Naive B cell (primary cell): ENCODE results near the gene GRM4. TPM values are rescaled to one million over a fixed set of nuclear protein-coding genes. Genes with fewer than 3 reads are reported as not detected.
A peak's percentile ranks its signal among the peaks of the same experiment; 100 is the strongest.

Experiments used
- ATAC-seq, 2 donors: fragments of 150-1000 bp; cut with Tn5 transposase; 2 replicates each; pipeline ENCODE4 v1.10.0; 2021; ENCODE audit warnings: low read depth in 2 of 2, mild to moderate bottlenecking in 2 of 2, moderate library complexity in 2 of 2
- DNase-seq: peaks from one replicate; pipeline ENCODE4 v3.0.0; 2022
- H3K27ac Mint-ChIP-seq, 6 donors: one replicate each; pipeline ENCODE4 v1.8.0; 2020 to 2022; ENCODE audit warnings: mild to moderate bottlenecking in 6 of 6, mixed read lengths in 6 of 6, moderate library complexity in 5 of 6, inconsistent platforms in 2 of 6
- H3K27me3 Mint-ChIP-seq, 3 donors: one replicate each; pipeline ENCODE4 v1.8.0; 2021 to 2022; ENCODE audit warnings: mixed read lengths in 3 of 3, mild to moderate bottlenecking in 1 of 3
- H3K36me3 Mint-ChIP-seq, 2 donors: one replicate each; pipeline ENCODE4 v1.8.0; 2020 to 2022; ENCODE audit warnings: mixed read lengths in 2 of 2, inconsistent platforms in 1 of 2, mild to moderate bottlenecking in 1 of 2
- H3K4me1 Mint-ChIP-seq, 3 donors: one replicate each; pipeline ENCODE4 v1.8.0; 2020 to 2022; ENCODE audit warnings: mixed read lengths in 3 of 3, inconsistent platforms in 1 of 3, mild to moderate bottlenecking in 1 of 3, moderate library complexity in 1 of 3
- H3K4me3 Mint-ChIP-seq, 8 donors: one replicate each; pipeline ENCODE4 v1.8.0; 2020 to 2022; ENCODE audit warnings: mild to moderate bottlenecking in 8 of 8, mixed read lengths in 8 of 8, moderate library complexity in 8 of 8, inconsistent platforms in 2 of 8
- H3K9me3 Mint-ChIP-seq, 7 donors: one replicate each; pipeline ENCODE4 v1.8.0; 2020 to 2022; ENCODE audit warnings: mixed read lengths in 7 of 7, mild to moderate bottlenecking in 5 of 7, inconsistent platforms in 2 of 7, moderate library complexity in 1 of 7
- polyA plus RNA-seq, 6 donors: library from polyadenylated mRNA; unstranded; fragments of 300-500 nt; fragmentation: Illumina TruSeq; gene quantifications; one replicate each; pipeline ENCODE4 v1.2.3, GENCODE V29; 2021; ENCODE audit warnings: low read depth in 6 of 6

The GRM4 gene
- polyA plus RNA-seq, 6 donors from 2014 or later, result not detected

DNA sequence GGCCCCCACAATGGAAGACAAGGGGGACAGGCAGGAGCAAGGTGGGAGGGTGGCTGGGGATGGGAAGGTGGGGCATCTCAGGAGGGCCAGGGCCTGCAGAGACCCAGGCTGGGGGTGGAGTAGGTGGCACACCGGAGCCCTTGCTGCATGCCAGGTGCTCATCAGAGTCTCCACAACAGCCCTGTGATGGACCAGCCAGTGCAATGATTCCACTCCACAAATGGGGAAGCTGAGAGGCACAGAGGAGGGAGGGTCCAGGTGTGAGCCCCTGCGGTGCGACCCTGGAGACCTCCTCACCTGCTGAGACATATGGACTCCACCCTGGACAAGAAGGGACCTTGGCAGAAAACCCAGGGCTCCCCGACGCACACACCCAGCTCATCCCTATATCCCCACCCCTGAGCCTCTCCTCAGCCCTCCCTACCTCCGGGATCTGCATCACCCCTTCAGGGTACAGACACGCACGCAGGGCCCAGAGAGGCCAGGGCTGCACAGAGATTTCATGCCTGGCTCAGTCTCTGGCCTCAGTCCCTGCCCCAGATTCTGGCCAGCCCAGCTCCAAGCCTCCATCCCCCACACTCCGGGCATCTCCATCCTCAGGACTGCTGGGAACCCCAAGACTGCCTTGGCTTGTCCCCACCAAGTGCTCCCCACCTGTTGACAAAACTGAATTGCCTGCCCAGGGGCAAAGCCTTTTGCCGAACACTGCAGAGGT lies 7.1 kb upstream of the GRM4 start:
- H3K27me3 Mint-ChIP-seq, result peaks cover 29 to 69% (median 58%) of the 10 kb centered on the region in 3 donors
- peak overlapping the region in 1 of 6 donors; percentile 83 for H3K27ac Mint-ChIP-seq
- DNase-seq, result no peak
- H3K9me3 Mint-ChIP-seq, result peaks cover 0 to 4% (median 0%) of the 10 kb centered on the region in 7 donors
- peaks cover 11 to 23% (median 19%) of the 10 kb centered on the region in 3 donors for H3K4me1 Mint-ChIP-seq
- ATAC-seq, result no peak
- H3K4me3 Mint-ChIP-seq, result peak overlapping the region in 3 of 8 donors; percentile 21 to 55 (median 34)
- H3K36me3 Mint-ChIP-seq, result no peaks in the 10 kb centered on the region

DNA sequence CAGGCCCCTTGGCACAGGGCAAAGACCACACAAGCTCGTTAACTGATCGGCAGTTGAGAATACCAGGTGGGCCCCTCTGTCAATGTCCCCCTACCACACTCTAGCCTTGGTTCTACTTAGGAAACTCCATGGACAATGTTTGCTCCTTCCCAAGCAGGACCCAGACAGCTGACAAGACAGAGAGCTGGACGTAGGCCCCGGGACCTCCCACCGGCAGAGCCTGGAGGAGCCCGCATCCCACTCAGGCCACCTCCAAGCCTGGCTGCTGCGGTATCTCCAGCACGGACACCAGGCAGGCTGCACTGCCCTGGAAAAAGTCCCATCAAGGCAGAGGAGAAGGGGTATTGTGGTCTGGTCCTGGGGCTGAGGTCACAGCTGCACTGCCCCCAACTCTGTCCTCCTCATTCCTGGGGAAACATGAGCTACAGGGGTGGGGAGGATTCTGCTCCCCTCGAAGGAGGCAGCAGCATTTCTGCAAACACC lies 6.2 kb upstream of the GRM4 start:
- Mint-ChIP-seq H3K9me3 (no peaks in the 10 kb centered on the region), H3K4me3 (no peak overlapping the region), H3K36me3 (no peaks in the 10 kb centered on the region), H3K4me1 (peaks cover 11 to 24% (median 19%) of the 10 kb centered on the region in 3 donors), H3K27me3 (peaks cover 34 to 71% (median 60%) of the 10 kb centered on the region in 3 donors), H3K27ac (no peak overlapping the region)
- ATAC-seq (no peak), DNase-seq (no peak)

DNA sequence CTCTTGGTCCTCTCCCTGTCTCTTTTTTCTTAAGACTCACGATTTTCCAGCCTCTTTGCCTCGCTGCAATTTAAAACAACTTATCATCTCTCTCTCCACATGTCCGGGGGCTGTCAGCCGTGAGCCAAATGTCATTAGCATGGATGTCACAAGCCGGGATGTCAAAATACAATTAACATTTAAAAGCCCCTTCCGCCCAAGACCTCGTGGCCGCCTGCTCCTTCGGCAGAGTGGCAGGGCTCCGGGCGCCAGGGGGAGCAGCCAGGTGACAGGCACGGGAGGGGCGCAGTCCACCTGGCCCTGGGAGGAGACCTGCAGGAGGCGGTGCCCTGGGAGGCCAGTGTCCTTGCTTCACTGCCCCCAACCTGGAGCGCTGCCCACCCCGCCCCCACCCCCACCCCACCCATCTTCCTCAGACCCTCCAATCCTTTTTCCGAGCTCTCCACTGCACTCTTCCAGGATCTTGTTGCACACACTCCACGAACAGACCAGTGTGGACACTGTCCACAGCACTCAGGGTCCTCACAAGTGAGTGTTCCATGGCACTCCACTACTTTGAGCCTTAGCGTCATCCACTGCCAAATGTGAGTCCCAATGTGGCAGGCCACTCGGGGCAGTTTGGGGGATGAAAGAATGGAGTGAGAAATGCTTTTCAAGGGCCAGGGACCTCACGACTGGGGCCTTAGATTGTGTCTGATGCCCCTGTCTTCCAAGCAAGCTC lies 5.6 kb upstream of the GRM4 start:
- Mint-ChIP-seq H3K27ac (no peak overlapping the region), H3K36me3 (no peaks in the 10 kb centered on the region), H3K4me3 (no peak overlapping the region), H3K9me3 (no peaks in the 10 kb centered on the region), H3K27me3 (peaks cover 34 to 77% (median 61%) of the 10 kb centered on the region in 3 donors), H3K4me1 (peaks cover 11 to 24% (median 19%) of the 10 kb centered on the region in 3 donors)
- DNase-seq, result no peak
- no peak for ATAC-seq

DNA sequence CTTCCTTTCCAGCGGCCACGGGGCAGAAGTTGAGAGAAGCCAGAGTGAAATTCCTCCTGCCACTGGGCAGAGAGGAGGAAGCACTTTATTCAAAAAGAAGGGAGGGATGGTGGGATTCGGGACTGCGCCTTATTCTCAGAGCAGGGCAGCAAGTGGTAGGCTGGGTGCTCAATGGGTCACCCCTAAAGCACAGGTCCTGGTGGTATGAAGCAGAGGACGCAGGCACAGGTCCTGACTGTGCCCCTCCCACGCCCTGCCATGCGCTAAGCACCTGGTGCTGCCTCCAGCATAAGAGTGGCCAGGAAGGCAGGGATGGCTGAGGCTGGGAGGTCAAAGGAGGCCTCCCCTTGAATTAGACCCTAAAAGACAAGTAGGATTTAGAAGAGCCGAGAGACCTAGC lies 4.9 kb upstream of the GRM4 start:
- H3K4me3 Mint-ChIP-seq, result no peak overlapping the region
- H3K4me1 Mint-ChIP-seq, result peaks cover 17 to 31% (median 25%) of the 10 kb centered on the region in 3 donors
- H3K27me3 Mint-ChIP-seq, result peaks cover 34 to 84% (median 68%) of the 10 kb centered on the region in 3 donors
- no peaks in the 10 kb centered on the region for H3K36me3 Mint-ChIP-seq
- H3K9me3 Mint-ChIP-seq, result no peaks in the 10 kb centered on the region
- DNase-seq (no peak), ATAC-seq (no peak)
- no peak overlapping the region for H3K27ac Mint-ChIP-seq

DNA sequence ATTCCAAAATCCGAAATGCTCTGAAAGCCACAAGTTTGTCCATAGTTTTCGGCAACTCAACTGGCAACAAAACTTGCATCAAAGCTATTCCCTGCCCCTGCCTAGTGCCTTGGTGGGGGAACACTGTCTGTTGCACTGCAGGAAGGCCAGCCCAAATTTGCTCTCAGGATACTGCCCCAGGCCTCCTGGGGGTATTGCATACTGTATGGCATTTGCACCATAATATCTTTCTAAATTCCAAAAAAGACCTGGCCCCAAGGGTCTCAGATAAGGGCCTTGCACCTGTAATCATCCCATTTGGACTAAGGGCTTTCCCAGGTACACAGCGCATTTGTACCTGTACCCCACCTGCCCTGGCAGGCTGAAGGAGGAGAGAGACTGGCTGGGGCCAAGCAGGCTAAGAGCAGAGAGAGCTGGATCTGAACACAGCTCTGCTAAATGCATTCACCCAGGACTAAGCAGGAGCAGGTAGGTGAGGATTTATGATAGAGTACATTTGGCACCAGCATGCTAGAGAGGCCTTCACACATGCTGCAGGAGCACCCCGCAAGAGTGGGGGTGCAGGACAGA lies 4.0 kb upstream of the GRM4 start:
- peaks cover 34 to 85% (median 76%) of the 10 kb centered on the region in 3 donors for H3K27me3 Mint-ChIP-seq
- no peaks in the 10 kb centered on the region for H3K36me3 Mint-ChIP-seq
- peak overlapping the region in 1 of 6 donors; percentile 74 for H3K27ac Mint-ChIP-seq
- no peak for DNase-seq
- no peak for ATAC-seq
- H3K9me3 Mint-ChIP-seq, result no peaks in the 10 kb centered on the region
- peak overlapping the region in 1 of 8 donors; percentile 9 for H3K4me3 Mint-ChIP-seq
- peaks cover 17 to 33% (median 29%) of the 10 kb centered on the region in 3 donors for H3K4me1 Mint-ChIP-seq

DNA sequence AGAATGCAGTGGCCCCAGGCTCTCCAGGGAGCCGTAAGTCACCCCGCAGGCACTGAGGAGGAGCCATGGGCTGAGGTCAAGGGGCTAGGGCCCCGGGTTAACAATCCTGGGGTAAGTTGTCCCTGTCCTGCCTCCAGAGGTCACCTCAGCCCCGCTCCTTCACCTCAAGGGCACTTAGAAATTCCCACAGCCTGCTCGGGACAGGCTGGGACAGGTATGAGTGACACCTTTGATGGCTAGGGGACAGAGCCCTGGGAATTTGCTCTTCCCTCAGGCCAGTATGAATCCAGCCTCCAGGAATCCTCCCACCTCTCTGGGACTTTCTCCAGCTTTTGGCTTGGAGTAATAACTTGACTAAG lies 3.5 kb upstream of the GRM4 start:
- ATAC-seq (no peak), DNase-seq (no peak)
- Mint-ChIP-seq H3K36me3 (no peaks in the 10 kb centered on the region), H3K4me3 (no peak overlapping the region), H3K27ac (no peak overlapping the region), H3K9me3 (no peaks in the 10 kb centered on the region), H3K27me3 (peaks cover 34 to 84% (median 73%) of the 10 kb centered on the region in 3 donors), H3K4me1 (peaks cover 16 to 34% (median 30%) of the 10 kb centered on the region in 3 donors)

DNA sequence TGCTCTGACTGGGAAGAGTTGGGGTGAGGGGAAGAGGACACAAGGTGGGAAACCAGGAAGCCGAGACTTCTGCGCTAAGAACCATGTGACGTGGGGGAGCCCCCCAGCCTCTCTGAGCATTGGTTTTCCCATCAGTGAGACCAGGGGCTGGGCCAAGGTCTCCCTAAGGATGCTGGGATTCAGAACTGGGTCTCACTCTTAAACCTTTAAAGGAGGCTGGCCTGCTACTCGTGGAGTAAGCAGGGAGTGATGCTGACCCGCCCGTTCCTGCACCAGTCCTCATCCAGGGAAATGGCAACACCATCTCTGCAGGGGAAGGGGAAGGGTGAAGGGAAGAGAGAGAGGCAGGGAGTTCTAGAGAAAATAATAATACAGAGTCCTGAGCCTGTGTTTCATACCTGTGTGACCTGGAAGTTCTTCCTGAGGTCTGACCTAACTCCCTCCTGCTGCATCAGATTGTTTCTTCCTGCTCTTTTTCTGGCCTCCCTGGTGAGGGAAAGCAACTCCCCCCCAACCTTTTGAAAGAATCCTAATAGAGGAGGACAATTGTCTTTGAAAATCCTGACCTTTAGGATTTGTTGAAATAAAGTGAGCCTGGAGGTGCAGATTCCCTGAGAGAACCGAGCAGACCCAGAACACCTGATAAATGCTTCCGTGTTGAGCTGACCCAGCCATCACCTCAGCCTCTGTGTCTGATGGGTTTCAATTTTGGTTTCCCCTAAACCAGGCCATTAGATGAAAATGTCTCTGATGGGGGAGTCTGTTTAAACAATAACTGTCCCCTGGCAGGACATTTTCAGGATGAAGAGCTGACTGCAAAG lies 3.0 kb upstream of the GRM4 start:
- Mint-ChIP-seq H3K36me3 (no peaks in the 10 kb centered on the region), H3K4me1 (peaks cover 12 to 34% (median 27%) of the 10 kb centered on the region in 3 donors), H3K27me3 (peaks cover 34 to 84% (median 67%) of the 10 kb centered on the region in 3 donors), H3K27ac (peak overlapping the region in 1 of 6 donors; percentile 57), H3K4me3 (peak overlapping the region in 1 of 8 donors; percentile 37), H3K9me3 (no peaks in the 10 kb centered on the region)
- ATAC-seq, result no peak
- no peak for DNase-seq

DNA sequence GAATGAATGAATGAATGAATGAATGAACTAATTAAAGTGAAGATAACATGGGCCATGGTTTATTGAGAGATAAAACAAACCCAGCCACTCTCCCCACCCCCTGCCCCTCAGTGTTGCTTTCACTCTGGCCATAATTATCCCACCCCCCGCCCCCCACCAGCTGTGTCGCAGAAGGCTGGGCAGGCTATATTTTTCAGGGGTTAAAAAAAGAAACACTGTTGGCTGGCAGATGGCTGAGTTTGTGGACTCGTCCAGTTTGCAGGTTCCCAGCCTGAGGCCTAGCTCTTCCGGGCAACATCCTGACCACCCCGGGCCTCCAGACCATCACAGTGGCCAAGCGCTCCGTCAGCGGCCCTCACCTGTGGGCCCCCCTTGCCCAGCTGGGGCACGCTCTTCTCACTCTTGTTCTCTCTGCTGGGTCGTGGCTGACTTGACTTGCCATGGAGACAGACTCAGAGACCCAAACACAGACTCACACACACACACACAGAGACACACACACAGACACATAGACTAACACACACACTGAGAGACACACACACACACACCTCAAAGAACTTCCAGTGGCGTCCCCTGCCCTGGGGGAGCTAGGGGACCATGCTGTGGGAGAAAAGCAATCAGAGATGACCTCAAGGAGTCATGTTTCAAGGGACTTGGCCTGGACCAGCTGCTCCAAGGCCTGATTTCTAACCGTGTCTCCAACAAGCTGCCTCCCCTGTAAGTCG lies 2.2 kb upstream of the GRM4 start:
- DNase-seq (no peak), ATAC-seq (no peak)
- Mint-ChIP-seq H3K27me3 (peaks cover 31 to 84% (median 64%) of the 10 kb centered on the region in 3 donors), H3K36me3 (no peaks in the 10 kb centered on the region), H3K4me3 (peak overlapping the region in 1 of 8 donors; percentile 37), H3K4me1 (peaks cover 16 to 42% (median 30%) of the 10 kb centered on the region in 3 donors), H3K27ac (no peak overlapping the region), H3K9me3 (no peaks in the 10 kb centered on the region)

DNA sequence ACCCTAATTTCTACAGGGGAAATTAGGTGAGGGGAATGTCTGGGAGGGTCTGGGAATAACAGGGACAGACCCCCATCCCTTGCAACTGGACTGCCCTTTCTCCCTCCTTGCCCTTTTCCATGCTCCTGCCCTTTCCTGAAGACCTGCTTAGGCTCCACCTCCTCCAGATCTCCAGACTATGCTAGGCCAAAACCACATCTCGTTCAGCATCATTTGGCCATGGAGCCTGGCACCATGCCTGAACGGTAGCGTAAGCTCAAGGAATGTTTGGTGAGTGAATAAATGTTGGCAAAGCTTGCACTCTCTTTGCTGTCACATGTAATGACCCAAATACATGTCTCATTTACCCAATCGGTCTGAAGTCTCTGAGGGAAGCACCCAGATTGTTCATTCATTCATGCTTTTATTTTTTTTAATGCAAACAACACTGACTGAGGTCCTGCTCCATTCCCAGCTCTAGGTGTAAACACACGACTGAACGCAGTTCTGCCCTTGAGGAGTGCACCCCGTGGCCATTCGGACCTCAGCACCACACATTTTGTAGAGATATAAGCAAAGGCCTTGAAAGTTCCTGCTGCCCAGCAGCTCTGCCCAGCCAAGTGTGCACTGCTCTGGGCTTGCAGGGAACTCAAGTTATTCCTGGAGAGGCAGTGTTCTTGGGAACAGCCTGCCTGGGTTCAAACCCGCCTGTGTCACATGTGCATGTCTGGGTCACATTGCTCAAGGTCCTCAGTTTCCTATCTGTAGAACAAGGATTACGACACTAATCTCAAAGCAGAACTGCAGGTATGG lies 1.1 kb upstream of the GRM4 start:
- Mint-ChIP-seq H3K4me1 (peaks cover 21 to 46% (median 33%) of the 10 kb centered on the region in 3 donors), H3K36me3 (no peaks in the 10 kb centered on the region), H3K27me3 (peaks cover 30 to 84% (median 60%) of the 10 kb centered on the region in 3 donors), H3K27ac (peak overlapping the region in 1 of 6 donors; percentile 34), H3K4me3 (peak overlapping the region in 6 of 8 donors; percentile 37 to 80 (median 68)), H3K9me3 (no peaks in the 10 kb centered on the region)
- no peak for ATAC-seq
- no peak for DNase-seq

DNA sequence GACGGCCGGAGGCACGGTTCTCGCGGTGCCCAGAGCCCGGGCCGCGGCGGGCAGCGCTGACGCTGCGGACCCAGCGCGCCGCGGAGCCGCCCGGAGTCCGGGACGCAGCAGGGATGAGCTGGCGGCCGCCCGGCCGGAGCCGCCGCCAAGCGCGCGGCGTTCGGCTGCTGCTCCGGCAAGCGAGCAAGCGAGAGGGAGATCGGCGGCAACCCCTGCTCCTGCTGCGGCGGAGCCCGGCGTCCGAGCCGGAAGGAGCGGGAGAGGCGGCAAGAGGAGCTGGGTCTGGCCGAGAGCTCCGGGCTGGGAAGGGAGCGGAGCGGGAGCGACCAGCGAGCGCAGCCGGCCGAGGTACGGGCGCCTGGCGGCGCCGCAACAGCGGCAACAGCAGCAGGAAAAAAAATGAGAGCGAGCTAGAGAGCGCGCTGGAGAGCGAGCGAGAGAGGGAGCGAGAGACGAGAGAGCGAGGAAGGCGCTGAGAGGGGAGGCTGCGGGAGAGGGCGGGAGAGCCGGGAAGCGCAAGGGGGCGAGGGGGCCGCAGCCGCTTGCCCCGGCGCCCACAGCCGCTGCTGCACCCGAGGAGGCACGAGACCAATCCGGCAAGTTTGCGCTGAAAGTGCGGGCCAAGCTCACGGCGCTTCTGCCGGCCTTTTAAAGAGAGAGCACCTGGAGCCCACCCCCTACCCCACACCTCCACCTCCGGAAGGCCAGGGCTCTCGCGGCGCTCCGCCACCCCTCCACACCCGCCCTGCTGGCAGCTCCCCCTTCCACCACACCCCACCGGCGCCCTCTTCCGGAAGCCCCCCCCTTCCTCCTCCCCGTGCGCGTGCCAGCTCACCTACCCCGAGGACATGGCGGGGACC lies 496 bp downstream of the GRM4 start:
- DNase-seq (peak; percentile 24), ATAC-seq (peak; percentile 44 to 46)
- H3K4me1 Mint-ChIP-seq, result peaks cover 19 to 39% (median 35%) of the 10 kb centered on the region in 3 donors
- H3K9me3 Mint-ChIP-seq, result no peaks in the 10 kb centered on the region
- H3K4me3 Mint-ChIP-seq, result peak overlapping the region; percentile 52 to 84 (median 76)
- peaks cover 0 to under 1% of the 10 kb centered on the region in 2 donors for H3K36me3 Mint-ChIP-seq
- peaks cover 35 to 84% (median 59%) of the 10 kb centered on the region in 3 donors for H3K27me3 Mint-ChIP-seq
- H3K27ac Mint-ChIP-seq, result no peak overlapping the region

DNA sequence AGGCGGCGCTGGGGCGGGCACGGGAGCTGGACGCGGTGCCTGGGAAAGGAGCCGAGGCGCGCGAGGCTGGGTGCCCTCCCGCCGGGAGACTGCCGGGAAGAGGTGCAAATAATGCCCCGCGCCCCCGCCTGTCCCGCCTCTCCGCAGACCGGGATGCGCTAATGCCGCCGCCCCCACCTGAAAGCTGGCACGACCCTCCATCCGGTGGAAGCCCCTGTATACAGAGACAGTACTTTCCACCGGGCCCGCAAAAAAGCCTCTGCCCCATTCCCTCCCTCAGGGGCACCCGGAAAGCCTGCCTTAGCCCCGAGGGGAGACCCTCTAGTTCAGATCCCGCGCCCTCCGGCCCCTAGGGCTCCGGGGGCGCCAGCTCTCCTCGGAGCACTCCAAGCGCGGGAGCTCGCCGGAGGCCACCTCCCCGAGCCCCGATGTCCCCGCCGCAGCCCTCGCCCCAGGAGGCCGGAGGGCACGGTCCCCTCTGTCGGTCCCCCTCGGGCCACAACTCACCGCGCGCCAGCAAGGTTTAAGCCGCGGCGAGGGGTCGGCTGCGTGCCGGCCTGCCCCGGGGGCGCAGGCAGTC lies 1.2 kb downstream of the GRM4 start:
- H3K27ac Mint-ChIP-seq, result no peak overlapping the region
- peaks cover 23 to 36% (median 34%) of the 10 kb centered on the region in 3 donors for H3K4me1 Mint-ChIP-seq
- peaks cover 0 to 7% of the 10 kb centered on the region in 2 donors for H3K36me3 Mint-ChIP-seq
- DNase-seq (no peak), ATAC-seq (peak in 1 of 2 donors; percentile 4)
- H3K9me3 Mint-ChIP-seq, result no peaks in the 10 kb centered on the region
- H3K4me3 Mint-ChIP-seq, result peak overlapping the region in 7 of 8 donors; percentile 56 to 79 (median 72)
- peaks cover 35 to 84% (median 59%) of the 10 kb centered on the region in 3 donors for H3K27me3 Mint-ChIP-seq
